Spleen (tissue), 7 donors: Measurements from ENCODE around the gene MRPS25.

ENCODE experiments used
- POLR2AphosphoS5 ChIP-seq, 3 donors: sonication (generic); formaldehyde crosslinking; IDR thresholded peaks; one replicate each; pipeline ENCODE4 v1.5.1; 2017; ENCODE audit warnings: antibody characterized with exemption in 3 of 3
- TF ChIP-seq, protein P1 (sequence below), 11 experiments: fragments of 200-600 bp in 7 of 11; fragments of 450-650 bp in 4 of 11; sonication (generic) in 4 of 11; IDR thresholded peaks in 8 of 11; conservative IDR thresholded peaks in 3 of 11; 1 replicate in 7 of 11; 2 replicates in 4 of 11; pipeline versions ENCODE4 v1.4.0 to v1.8.0; 2016 to 2021; ENCODE audit warnings: antibody characterized with exemption in 11 of 11, inconsistent platforms in 4 of 11, mild to moderate bottlenecking in 1 of 11
- donor health status: DM: no; HTN: no; CAD: no; lungs with moderate emphysema.
- donor health status: DM: no; HTN: no; CAD: no.
- donor health status: DM: no; HTN: no; CAD: no.

DNA sequence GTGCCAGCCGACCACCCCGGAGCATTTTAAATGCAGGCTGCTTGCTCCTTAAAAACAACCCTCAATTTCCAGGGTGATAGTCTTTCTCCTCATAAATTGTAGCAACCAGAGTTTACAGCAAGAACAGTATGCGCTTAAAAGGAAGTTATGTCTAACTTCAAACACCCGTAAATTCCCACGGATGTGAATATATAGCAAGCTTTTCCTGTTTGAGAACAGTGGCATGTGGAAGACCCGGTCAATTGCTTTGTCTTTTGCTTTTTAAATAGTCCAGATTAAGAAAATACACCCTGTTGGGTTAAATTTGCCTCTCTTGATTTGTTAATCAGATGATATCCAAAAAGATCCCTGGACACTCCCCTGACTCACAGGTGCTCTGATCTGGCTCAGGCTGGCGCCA lies 20.8 kb downstream of the MRPS25 start:
- TF ChIP-seq, protein P1, sequence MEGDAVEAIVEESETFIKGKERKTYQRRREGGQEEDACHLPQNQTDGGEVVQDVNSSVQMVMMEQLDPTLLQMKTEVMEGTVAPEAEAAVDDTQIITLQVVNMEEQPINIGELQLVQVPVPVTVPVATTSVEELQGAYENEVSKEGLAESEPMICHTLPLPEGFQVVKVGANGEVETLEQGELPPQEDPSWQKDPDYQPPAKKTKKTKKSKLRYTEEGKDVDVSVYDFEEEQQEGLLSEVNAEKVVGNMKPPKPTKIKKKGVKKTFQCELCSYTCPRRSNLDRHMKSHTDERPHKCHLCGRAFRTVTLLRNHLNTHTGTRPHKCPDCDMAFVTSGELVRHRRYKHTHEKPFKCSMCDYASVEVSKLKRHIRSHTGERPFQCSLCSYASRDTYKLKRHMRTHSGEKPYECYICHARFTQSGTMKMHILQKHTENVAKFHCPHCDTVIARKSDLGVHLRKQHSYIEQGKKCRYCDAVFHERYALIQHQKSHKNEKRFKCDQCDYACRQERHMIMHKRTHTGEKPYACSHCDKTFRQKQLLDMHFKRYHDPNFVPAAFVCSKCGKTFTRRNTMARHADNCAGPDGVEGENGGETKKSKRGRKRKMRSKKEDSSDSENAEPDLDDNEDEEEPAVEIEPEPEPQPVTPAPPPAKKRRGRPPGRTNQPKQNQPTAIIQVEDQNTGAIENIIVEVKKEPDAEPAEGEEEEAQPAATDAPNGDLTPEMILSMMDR (IDR thresholded peaks at IDR 0.05 in 8 of 11, conservative IDR thresholded peaks at IDR 0.05 in 3 of 11), result no peak
- no peak for TF ChIP-seq POLR2AphosphoS5 (IDR thresholded peaks at IDR 0.05)
